ENCODE measurements around the gene TBX15.

TBX15 gene

GRCh38 chr1:118988186-118989005, at the start of gene TBX15:
TSS of gene TBX15 (minus strand) at chr1:118988343. CDS start at chr1:118987795, 548 bp downstream.
- no peak for DNase-seq

GRCh38 chr1:119034359-119034758, 46.2 kb upstream of the TBX15 start:
- DNase-seq = no peak

- no peak for DNase-seq
Measured at GRCh38 chr1:119032986-119033385, 44.8 kb upstream of the TBX15 start.

- no peak for DNase-seq
Measured at GRCh38 chr1:119027759-119028158, 39.6 kb upstream of the TBX15 start.

GRCh38 chr1:119026956-119027355, 38.8 kb upstream of the TBX15 start:
- DNase-seq = no peak

- no peak for DNase-seq
Measured at GRCh38 chr1:119015547-119015946, 27.4 kb upstream of the TBX15 start.

- DNase-seq = no peak
Measured at GRCh38 chr1:119012383-119012782, 24.2 kb upstream of the TBX15 start.

GRCh38 chr1:119011706-119012105, 23.6 kb upstream of the TBX15 start:
- DNase-seq = no peak

GRCh38 chr1:119011116-119011515, 23.0 kb upstream of the TBX15 start:
- no peak for DNase-seq

- DNase-seq = peak; percentile 45
Measured at GRCh38 chr1:119010201-119010600, 22.1 kb upstream of the TBX15 start.

- DNase-seq = no peak
Measured at GRCh38 chr1:119009312-119009655, 21.1 kb upstream of the TBX15 start.

GRCh38 chr1:119008483-119009311, 20.6 kb upstream of the TBX15 start:
- DNase-seq = peak; percentile 56

GRCh38 chr1:119007670-119008482, 19.7 kb upstream of the TBX15 start:
- no peak for DNase-seq

GRCh38 chr1:119007339-119007669, 19.2 kb upstream of the TBX15 start:
- no peak for DNase-seq

- no peak for DNase-seq
Measured at GRCh38 chr1:119006406-119007279, 18.5 kb upstream of the TBX15 start.

- no peak for DNase-seq
Measured at GRCh38 chr1:119005724-119006405, 17.7 kb upstream of the TBX15 start.

- no peak for DNase-seq
Measured at GRCh38 chr1:119004781-119005180, 16.6 kb upstream of the TBX15 start.

- DNase-seq = no peak
Measured at GRCh38 chr1:119004129-119004527, 16.0 kb upstream of the TBX15 start.

- no peak for DNase-seq
Measured at GRCh38 chr1:119003413-119004128, 15.4 kb upstream of the TBX15 start.

- peak; percentile 88 for DNase-seq
Measured at GRCh38 chr1:119002028-119002686, 14.0 kb upstream of the TBX15 start.

All from HCEC 1CT (cell line).